ENCODE measurements around the gene PHYKPL.
A peak's percentile ranks its signal among the peaks of the same experiment; 100 is the strongest.

PHYKPL gene

DNA sequence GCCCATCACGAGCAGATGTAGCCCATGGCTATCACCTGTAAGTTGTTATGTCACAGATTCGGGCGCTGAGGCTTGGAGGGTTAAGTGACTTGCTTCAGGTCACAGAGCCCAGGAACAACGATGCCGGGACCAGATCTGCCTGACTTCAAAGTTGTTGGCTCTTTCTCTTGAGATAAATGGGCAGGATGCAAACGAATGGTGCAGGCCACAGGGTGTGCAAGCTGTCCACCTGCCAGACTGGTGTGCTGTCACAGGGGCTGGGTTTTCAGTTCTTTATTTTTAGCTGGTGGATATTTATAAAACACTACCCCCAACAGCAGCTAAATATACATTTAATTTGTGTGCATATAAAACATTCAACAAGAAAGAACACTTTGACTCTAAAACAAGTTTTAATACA is 17.7 kb upstream of the PHYKPL start:
- Histone ChIP-seq H3K4me3 (ENCODE audit: low read depth, low read length) (no peak overlapping the region), H3K9me3 (ENCODE audit: severe bottlenecking) (no peaks in the 10 kb centered on the region), H3K27ac (no peak overlapping the region), H3K36me3 (no peaks in the 10 kb centered on the region), H3K27me3 (ENCODE audit: insufficient read depth, low read depth, severe bottlenecking) (no peaks in the 10 kb centered on the region)
- no peak for DNase-seq
- no peak for TF ChIP-seq CTCF (IDR thresholded peaks at IDR 0.05; ENCODE audit: low read depth, low read length)

- Histone ChIP-seq H3K27me3 (ENCODE audit: insufficient read depth, low read depth, severe bottlenecking) (no peaks in the 10 kb centered on the region), H3K36me3 (no peaks in the 10 kb centered on the region), H3K9me3 (ENCODE audit: severe bottlenecking) (no peaks in the 10 kb centered on the region), H3K27ac (no peak overlapping the region), H3K4me3 (ENCODE audit: low read depth, low read length) (no peak overlapping the region)
- no peak for TF ChIP-seq CTCF (IDR thresholded peaks at IDR 0.05; ENCODE audit: low read depth, low read length)
- DNase-seq, result no peak
Measured at GRCh38 chr5:178249191-178249989, 16.8 kb upstream of the PHYKPL start.

DNA sequence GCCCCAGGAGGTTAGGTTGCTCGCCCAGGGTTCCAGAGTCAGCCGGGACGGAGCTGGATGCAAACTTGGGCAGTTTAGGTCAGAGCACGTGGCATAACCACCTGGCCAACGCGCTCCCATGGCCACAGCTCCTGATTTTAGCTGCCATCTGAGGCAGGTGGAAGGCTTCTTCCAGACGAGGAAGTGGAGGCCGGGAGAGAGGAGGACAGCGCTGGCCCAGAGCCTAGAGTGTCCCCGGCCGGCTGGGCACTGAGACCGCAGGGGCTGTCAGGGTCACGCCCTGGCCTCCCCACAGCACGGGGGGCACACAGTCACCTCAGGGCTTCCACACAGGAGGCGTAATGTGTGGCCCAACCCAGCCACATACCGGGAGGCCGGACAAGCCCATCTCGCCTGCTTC is 16.1 kb upstream of the PHYKPL start:
- H3K36me3 ChIP-seq, result no peaks in the 10 kb centered on the region
- H3K27ac ChIP-seq, result no peak overlapping the region
- H3K4me3 ChIP-seq (ENCODE audit: low read depth, low read length), result no peak overlapping the region
- H3K9me3 ChIP-seq (ENCODE audit: severe bottlenecking), result no peaks in the 10 kb centered on the region
- H3K27me3 ChIP-seq (ENCODE audit: insufficient read depth, low read depth, severe bottlenecking), result no peaks in the 10 kb centered on the region
- TF ChIP-seq CTCF (IDR thresholded peaks at IDR 0.05; ENCODE audit: low read depth, low read length), result no peak
- no peak for DNase-seq

GRCh38 chr5:178247481-178248456 is 15.2 kb upstream of the PHYKPL start:
- no peaks in the 10 kb centered on the region for H3K36me3 ChIP-seq
- DNase-seq, result peak; percentile 46
- H3K4me3 ChIP-seq (ENCODE audit: low read depth, low read length), result no peak overlapping the region
- H3K9me3 ChIP-seq (ENCODE audit: severe bottlenecking), result no peaks in the 10 kb centered on the region
- TF ChIP-seq CTCF (IDR thresholded peaks at IDR 0.05; ENCODE audit: low read depth, low read length), result peak; percentile 37; the same call in 1 of the 2 replicates
- H3K27ac ChIP-seq, result no peak overlapping the region
- no peaks in the 10 kb centered on the region for H3K27me3 ChIP-seq (ENCODE audit: insufficient read depth, low read depth, severe bottlenecking)

DNA sequence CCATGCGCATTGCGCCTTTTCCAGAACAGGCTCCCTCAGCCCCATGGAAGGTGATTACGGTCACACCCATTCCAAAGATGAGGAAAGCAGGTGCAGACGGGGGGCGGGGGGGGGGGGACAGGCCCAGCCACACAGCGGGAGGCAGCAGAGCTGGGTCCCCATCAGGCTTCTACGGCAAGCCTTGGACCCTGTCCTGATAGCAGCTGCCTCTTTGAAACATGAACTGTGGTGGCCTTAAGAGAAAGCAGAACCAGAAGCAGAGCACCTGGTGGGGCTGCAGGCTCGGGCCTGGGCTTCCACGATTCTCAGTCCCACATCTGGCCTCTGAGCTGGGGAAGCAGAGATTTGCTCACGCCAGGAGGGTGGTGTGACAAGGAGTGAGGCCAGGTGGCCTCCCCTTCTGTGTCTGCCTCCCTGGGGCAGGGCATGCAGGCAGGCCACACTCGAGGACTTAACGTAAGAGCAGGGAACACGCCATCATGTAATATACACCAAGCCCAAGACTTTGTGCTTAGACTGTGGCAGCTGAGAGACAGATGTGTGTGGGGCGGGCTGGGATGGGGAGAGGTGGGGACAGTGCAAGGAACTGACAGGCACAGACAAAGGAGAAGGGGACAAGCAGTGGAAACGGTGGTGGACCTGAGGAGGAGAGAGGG is 14.2 kb upstream of the PHYKPL start:
- no peak for TF ChIP-seq CTCF (IDR thresholded peaks at IDR 0.05; ENCODE audit: low read depth, low read length)
- DNase-seq, result no peak
- Histone ChIP-seq H3K27me3 (ENCODE audit: insufficient read depth, low read depth, severe bottlenecking) (no peaks in the 10 kb centered on the region), H3K36me3 (no peaks in the 10 kb centered on the region), H3K4me3 (ENCODE audit: low read depth, low read length) (no peak overlapping the region), H3K9me3 (ENCODE audit: severe bottlenecking) (no peaks in the 10 kb centered on the region), H3K27ac (no peak overlapping the region)

All from WERI-Rb-1 (cell line).